ENCODE data around the gene CADPS2. TPM values are rescaled to one million over a fixed set of nuclear protein-coding genes. Genes with fewer than 3 reads are reported as not detected.

CADPS2 gene
- total RNA-seq: 10 to 100 TPM; 34.2 to 57.5 TPM
- 10 to 100 TPM; 62.4 to 83.4 (median 69.8) TPM for polyA plus RNA-seq (ENCODE audit: insufficient read length in 6 of 6)
- long read RNA-seq, donor 1, partial matches to known transcripts: 6 of 6 reads
- long read RNA-seq, donor 1, other reads (novel, unspliced or antisense): 0 of 6 reads
- long read RNA-seq, donor 2: 0 reads
- long read RNA-seq, donor 3, partial matches to known transcripts: 0 of 5 reads
- long read RNA-seq, donor 3, other reads (novel, unspliced or antisense): 5 of 5 reads
- long read RNA-seq, donor 4, partial matches to known transcripts: 5 of 5 reads
- long read RNA-seq, donor 4, other reads (novel, unspliced or antisense): 0 of 5 reads
- long read RNA-seq, donor 5: 0 reads
- long read RNA-seq, donor 6: 0 reads
- long read RNA-seq, donor 7: 0 reads
- long read RNA-seq, donor 8: 0 reads
- long read RNA-seq, donor 9: 0 reads
- long read RNA-seq, donor 10, partial matches to known transcripts: 3 of 3 reads
- long read RNA-seq, donor 10, other reads (novel, unspliced or antisense): 0 of 3 reads
- long read RNA-seq, donor 11: 0 reads
- long read RNA-seq, donor 12: 0 reads

DNA sequence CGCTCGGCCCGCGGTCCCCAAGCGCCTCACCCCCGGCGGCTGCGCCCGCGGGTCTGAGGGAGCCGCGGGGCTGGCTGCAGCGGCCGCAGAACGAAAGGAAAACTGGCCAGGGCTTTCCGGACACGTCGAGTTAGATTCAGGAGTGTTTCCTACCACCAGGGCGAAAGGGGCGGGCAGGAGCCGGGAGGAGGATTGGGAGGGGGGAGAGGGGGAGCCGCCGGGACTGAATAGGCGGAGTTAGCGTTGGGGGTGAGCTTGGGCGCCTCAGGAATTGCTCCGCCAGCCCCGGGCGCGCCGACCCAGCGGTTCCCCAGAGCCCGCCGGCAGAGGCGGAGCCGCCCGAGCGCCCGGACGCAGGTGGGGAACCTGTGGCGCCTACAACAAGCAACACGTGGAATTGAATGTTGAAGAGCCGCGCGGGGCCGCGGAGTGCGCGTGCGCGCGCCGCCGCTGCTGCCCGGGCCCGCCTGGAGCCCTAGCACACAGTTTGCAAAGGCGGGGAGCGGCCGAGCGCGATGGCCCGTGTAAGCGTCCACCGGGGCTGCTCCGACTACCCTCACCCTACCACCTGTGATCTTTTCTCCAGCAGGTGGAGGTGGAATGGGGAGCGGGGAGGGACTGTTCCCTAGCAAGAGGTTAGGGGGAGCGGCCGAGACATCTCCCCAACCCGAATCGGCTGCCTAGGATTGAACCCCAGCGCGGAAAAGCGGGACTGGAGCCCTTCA is at the start of gene CADPS2:
Gene CADPS2 (minus strand): TSS at position 104 of the 725 bp plus-strand sequence. CDS start 123 bp downstream, outside the sequence.
- Histone ChIP-seq H3K4me3 (peak within 1 kb of the TSS; percentile 64 to 71), H3K9me3 (no peaks in the 10 kb centered on the region), H3K27ac (peak within 1 kb of the TSS; percentile 92 to 94), H3K27me3 (peaks cover 0 to 41% of the 10 kb centered on the region in 2 donors), H3K4me1 (peaks cover under 1 to 13% of the 10 kb centered on the region in 2 donors), H3K36me3 (no peaks in the 10 kb centered on the region)
- ATAC-seq: peak; percentile 89
- TF ChIP-seq, protein P1, sequence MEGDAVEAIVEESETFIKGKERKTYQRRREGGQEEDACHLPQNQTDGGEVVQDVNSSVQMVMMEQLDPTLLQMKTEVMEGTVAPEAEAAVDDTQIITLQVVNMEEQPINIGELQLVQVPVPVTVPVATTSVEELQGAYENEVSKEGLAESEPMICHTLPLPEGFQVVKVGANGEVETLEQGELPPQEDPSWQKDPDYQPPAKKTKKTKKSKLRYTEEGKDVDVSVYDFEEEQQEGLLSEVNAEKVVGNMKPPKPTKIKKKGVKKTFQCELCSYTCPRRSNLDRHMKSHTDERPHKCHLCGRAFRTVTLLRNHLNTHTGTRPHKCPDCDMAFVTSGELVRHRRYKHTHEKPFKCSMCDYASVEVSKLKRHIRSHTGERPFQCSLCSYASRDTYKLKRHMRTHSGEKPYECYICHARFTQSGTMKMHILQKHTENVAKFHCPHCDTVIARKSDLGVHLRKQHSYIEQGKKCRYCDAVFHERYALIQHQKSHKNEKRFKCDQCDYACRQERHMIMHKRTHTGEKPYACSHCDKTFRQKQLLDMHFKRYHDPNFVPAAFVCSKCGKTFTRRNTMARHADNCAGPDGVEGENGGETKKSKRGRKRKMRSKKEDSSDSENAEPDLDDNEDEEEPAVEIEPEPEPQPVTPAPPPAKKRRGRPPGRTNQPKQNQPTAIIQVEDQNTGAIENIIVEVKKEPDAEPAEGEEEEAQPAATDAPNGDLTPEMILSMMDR (IDR thresholded peaks at IDR 0.05): peak in 1 of 2 donors; percentile 57
- intact Hi-C loops (cut with DNase I): no loop called here
- peak; percentile 90 to 94 (median 92) for DNase-seq

DNA sequence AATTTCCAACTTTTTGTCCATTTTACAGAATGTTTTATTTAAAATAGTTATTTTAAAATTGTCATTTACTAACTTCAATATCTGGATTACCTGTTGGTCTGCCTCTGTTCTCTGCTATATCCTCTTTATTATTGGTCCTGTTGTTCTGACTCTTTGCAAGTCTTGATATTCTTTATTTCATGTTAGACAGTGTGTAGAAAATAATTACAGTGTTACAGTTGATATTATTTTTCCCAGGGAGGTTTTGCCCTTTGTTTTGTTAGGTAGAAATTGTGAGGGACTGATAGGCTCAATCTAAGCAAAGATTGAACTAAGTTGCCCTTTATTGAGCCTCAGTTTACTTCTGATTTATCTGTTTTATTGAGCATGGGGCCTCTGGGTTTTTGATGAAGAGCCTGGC is 49.4 kb upstream of the CADPS2 start:
- no peaks in the 10 kb centered on the region for H3K27me3 ChIP-seq
- no peaks in the 10 kb centered on the region for H3K4me1 ChIP-seq
- TF ChIP-seq, protein P1 (IDR thresholded peaks at IDR 0.05): no peak
- no peak overlapping the region for H3K4me3 ChIP-seq
- no peak for ATAC-seq
- intact Hi-C loops (cut with DNase I): no loop called here
- no peak for DNase-seq
- H3K36me3 ChIP-seq: no peaks in the 10 kb centered on the region
- H3K9me3 ChIP-seq: peaks cover 0 to 3% of the 10 kb centered on the region in 2 donors
- no peak overlapping the region for H3K27ac ChIP-seq

DNA sequence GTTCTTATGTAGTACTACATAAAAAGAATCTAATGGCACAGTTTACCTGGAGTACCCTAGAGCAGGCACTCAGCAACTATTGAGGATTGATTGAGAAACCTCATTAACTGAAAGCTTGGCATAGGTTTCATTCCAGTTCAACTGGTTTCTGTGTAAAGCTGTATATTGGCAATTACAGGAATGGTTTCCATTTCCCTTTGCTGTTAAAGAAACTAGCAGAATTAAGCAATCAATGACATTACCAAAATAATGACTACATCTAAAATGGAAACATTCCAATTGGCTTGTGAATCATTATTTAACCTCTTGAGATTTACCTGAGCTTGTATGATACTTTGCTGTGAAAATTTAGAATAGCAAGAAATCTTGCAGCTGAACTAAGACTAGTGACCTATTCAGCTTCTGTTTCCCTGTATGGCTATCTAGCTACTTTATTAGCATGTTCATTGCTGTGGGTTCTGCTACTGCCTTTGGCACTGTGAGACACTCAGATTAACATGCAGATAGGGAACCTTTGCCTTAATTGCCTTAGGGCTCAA is 33.5 kb upstream of the CADPS2 start:
- no peaks in the 10 kb centered on the region for H3K27me3 ChIP-seq
- peak overlapping the region; percentile 15 to 34 for H3K27ac ChIP-seq
- H3K4me3 ChIP-seq: no peak overlapping the region
- no peaks in the 10 kb centered on the region for H3K36me3 ChIP-seq
- intact Hi-C loops (cut with DNase I): no loop called here
- peak in 2 of 4 donors; percentile 28 to 61 for DNase-seq
- H3K4me1 ChIP-seq: no peaks in the 10 kb centered on the region
- no peaks in the 10 kb centered on the region for H3K9me3 ChIP-seq
- ATAC-seq: peak; percentile 91
- TF ChIP-seq, protein P1 (IDR thresholded peaks at IDR 0.05): no peak

DNA sequence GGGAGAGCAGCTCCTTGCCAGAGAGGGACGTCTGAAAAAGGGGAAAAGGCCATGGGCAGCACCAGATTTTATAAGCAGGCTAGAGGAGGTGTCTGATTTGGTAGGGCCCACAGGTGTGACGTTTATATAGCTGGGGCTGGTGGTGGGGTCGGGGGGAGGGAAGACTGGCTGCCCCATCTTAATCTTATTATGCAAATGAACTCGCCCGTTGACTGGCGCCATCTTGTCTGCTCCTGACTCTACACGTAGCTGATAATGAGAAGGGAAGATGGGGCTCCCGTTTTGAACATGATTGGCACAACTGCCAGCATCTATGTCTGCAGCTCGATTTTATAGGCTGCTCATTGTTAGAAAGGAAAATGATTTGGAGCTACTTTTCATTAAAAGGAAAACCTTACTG is 28.6 kb upstream of the CADPS2 start:
- no peak for ATAC-seq
- no peak overlapping the region for H3K27ac ChIP-seq
- no peaks in the 10 kb centered on the region for H3K27me3 ChIP-seq
- TF ChIP-seq, protein P1 (IDR thresholded peaks at IDR 0.05): no peak
- H3K4me1 ChIP-seq: no peaks in the 10 kb centered on the region
- H3K4me3 ChIP-seq: no peak overlapping the region
- DNase-seq: peak in 1 of 4 donors; percentile 32
- intact Hi-C loops (cut with DNase I): no loop called here
- H3K36me3 ChIP-seq: no peaks in the 10 kb centered on the region
- no peaks in the 10 kb centered on the region for H3K9me3 ChIP-seq
